Measurements from ENCODE around the gene CRTAP.

The CRTAP gene

DNA sequence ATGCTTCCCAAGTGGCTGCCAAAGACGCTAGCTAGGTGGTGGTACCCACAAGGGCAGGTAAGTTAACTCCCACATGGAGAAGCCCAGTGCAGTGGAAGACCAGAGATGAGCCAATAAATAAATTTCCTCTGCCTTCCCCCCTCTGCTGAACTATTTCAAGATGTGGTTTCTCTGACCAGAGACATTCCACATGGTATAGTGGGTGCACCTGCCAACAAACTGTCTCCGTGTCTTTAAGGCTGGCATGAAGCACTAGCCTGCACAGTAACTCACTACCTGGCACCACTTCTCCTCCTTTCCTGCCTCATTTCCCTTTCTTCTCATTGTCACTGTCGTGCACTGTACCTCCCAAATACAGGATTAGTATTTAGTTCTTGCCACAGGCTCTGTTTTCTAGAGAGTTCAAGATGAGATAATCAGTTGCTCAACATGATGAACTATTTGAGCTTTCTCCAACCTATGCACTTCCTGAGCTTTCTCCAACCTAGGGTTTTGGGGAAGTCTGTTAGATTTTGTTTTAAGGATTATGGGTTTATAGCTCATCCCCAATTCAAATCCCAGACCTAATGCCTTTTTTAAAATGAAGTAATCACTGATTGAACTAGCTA is 8.4 kb upstream of the CRTAP start:
- TF ChIP-seq TAF1 (IDR thresholded peaks at IDR 0.05; ENCODE audit: borderline replicate concordance, insufficient read depth, low read length) (no peak), FOXP2 (optimal IDR thresholded peaks at IDR 0.05; ENCODE audit: borderline replicate concordance, extremely low read depth, extremely low read length, insufficient read depth) (no peak), SIN3A (IDR thresholded peaks at IDR 0.05; ENCODE audit: borderline replicate concordance, insufficient read depth, low read length) (no peak), POLR2AphosphoS5 (IDR thresholded peaks at IDR 0.05; ENCODE audit: low read depth, low read length) (no peak)
- TF ChIP-seq, protein P1, sequence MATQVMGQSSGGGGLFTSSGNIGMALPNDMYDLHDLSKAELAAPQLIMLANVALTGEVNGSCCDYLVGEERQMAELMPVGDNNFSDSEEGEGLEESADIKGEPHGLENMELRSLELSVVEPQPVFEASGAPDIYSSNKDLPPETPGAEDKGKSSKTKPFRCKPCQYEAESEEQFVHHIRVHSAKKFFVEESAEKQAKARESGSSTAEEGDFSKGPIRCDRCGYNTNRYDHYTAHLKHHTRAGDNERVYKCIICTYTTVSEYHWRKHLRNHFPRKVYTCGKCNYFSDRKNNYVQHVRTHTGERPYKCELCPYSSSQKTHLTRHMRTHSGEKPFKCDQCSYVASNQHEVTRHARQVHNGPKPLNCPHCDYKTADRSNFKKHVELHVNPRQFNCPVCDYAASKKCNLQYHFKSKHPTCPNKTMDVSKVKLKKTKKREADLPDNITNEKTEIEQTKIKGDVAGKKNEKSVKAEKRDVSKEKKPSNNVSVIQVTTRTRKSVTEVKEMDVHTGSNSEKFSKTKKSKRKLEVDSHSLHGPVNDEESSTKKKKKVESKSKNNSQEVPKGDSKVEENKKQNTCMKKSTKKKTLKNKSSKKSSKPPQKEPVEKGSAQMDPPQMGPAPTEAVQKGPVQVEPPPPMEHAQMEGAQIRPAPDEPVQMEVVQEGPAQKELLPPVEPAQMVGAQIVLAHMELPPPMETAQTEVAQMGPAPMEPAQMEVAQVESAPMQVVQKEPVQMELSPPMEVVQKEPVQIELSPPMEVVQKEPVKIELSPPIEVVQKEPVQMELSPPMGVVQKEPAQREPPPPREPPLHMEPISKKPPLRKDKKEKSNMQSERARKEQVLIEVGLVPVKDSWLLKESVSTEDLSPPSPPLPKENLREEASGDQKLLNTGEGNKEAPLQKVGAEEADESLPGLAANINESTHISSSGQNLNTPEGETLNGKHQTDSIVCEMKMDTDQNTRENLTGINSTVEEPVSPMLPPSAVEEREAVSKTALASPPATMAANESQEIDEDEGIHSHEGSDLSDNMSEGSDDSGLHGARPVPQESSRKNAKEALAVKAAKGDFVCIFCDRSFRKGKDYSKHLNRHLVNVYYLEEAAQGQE (IDR thresholded peaks at IDR 0.05; ENCODE audit: insufficient read depth in 1 of 2, low read depth in 2 of 2, low read length in 2 of 2), result no peak

DNA sequence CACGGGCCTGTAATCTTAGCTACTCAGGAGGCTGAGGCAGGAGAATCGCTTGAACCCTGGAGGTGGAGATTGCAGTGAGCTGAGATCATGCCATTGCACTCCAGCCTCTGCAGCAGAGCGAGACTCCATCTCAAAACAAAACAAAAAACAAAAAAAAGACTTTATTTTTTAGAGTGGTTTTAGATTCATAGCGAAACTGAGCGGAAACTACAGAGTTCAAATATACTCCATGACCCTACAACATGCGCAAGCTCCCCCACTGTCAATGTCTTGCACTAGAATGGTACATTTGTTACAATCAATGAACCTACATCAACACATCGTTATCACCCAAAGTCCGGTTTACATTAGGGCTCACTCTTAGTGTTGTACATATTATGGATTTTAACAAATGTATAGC is 2.2 kb upstream of the CRTAP start:
- TF ChIP-seq SIN3A (IDR thresholded peaks at IDR 0.05; ENCODE audit: borderline replicate concordance, insufficient read depth, low read length) (no peak), TAF1 (IDR thresholded peaks at IDR 0.05; ENCODE audit: borderline replicate concordance, insufficient read depth, low read length) (no peak), POLR2AphosphoS5 (IDR thresholded peaks at IDR 0.05; ENCODE audit: low read depth, low read length) (no peak), FOXP2 (optimal IDR thresholded peaks at IDR 0.05; ENCODE audit: borderline replicate concordance, extremely low read depth, extremely low read length, insufficient read depth) (no peak)
- TF ChIP-seq, protein P1 (IDR thresholded peaks at IDR 0.05; ENCODE audit: insufficient read depth in 1 of 2, low read depth in 2 of 2, low read length in 2 of 2), result no peak

DNA sequence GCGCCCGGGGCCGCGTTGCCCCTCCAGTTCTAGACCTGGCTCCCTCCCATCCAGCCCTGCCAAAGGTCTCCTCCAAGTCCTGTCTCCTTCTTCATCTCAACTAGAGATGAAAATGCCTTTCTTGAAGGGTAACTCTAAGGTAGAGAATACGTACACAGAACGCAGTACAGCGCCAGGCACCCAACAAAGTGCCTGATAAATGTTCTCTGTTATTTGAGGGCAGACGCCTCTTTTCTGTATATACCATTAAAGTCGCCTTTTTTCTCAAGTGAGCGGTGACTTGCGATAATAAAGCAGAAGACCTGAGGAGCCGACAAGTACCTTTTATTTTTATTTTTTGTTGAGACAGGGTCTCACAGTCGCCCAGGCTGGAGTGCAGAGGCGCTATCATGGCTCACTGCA is 809 bp downstream of the CRTAP start:
- TF ChIP-seq FOXP2 (optimal IDR thresholded peaks at IDR 0.05; ENCODE audit: borderline replicate concordance, extremely low read depth, extremely low read length, insufficient read depth) (no peak), POLR2AphosphoS5 (IDR thresholded peaks at IDR 0.05; ENCODE audit: low read depth, low read length) (no peak; the same call in 1 of the 2 replicates), SIN3A (IDR thresholded peaks at IDR 0.05; ENCODE audit: borderline replicate concordance, insufficient read depth, low read length) (no peak; the same call in 1 of the 2 replicates), TAF1 (IDR thresholded peaks at IDR 0.05; ENCODE audit: borderline replicate concordance, insufficient read depth, low read length) (no peak)
- TF ChIP-seq, protein P1 (IDR thresholded peaks at IDR 0.05; ENCODE audit: insufficient read depth in 1 of 2, low read depth in 2 of 2, low read length in 2 of 2), result no peak

DNA sequence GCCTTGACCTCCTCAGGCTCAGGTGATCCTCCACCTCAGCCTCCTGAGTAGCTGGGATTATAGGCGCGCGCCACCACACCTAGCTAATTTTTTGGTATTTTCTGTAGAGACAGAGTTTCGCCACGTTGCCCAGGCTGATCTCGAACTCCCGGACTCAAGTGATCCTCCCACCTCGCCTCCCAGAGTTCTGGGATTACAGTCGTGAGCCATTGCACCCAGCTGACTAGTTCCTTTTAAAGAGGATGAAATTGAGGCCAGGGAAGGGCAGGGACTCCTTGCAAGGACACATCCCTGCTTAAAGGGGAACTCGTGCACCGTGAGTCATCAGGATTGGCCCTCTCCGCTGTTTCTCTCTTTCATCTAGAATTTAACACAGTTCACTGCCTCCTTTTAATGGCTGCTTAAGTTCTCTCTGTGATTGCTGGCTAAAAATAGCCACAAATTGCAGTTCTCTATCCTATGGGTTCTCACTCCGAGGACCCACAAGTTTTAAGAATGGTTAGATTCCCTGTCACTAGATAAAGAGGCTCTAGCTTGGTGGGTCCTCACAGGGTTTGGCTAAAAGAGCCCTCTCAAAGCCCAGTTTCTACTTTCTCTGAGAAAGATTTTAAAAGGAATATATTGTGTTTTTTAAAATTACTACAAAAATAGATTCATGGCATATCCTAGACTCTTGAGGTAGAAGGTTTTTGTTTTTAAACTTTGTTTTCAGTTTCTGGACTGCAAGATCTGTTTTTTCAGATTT is 1.4 kb downstream of the CRTAP start:
- TF ChIP-seq SIN3A (IDR thresholded peaks at IDR 0.05; ENCODE audit: borderline replicate concordance, insufficient read depth, low read length) (no peak), FOXP2 (optimal IDR thresholded peaks at IDR 0.05; ENCODE audit: borderline replicate concordance, extremely low read depth, extremely low read length, insufficient read depth) (no peak), POLR2AphosphoS5 (IDR thresholded peaks at IDR 0.05; ENCODE audit: low read depth, low read length) (no peak), TAF1 (IDR thresholded peaks at IDR 0.05; ENCODE audit: borderline replicate concordance, insufficient read depth, low read length) (no peak)

DNA sequence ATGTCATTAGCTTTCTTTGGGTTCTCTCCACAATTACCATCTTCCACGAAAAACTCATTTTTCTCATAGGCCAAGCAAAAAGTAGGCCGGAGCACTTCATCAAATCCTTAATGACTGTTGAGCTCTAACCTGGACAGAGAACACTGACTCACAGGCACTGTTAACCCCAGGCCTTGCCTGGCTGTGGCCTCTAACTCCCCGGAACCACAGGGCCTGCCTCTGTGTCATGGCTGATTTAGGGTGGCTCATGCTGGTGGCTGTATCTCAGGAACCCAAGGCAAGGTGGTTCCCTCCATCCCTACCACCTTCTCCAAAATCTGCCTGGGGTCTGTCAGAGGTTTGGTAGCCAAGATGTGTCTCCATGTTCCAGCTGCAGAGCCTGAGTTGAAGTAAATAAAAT is 3.6 kb downstream of the CRTAP start:
- TF ChIP-seq SIN3A (IDR thresholded peaks at IDR 0.05; ENCODE audit: borderline replicate concordance, insufficient read depth, low read length) (no peak), TAF1 (IDR thresholded peaks at IDR 0.05; ENCODE audit: borderline replicate concordance, insufficient read depth, low read length) (no peak), POLR2AphosphoS5 (IDR thresholded peaks at IDR 0.05; ENCODE audit: low read depth, low read length) (no peak), FOXP2 (optimal IDR thresholded peaks at IDR 0.05; ENCODE audit: borderline replicate concordance, extremely low read depth, extremely low read length, insufficient read depth) (no peak)
- TF ChIP-seq, protein P1 (IDR thresholded peaks at IDR 0.05; ENCODE audit: insufficient read depth in 1 of 2, low read depth in 2 of 2, low read length in 2 of 2), result no peak
